Measurements from ENCODE around the gene KCNK16. TPM values are rescaled to one million over a fixed set of nuclear protein-coding genes. Genes with fewer than 3 reads are reported as not detected.
A peak's percentile ranks its signal among the peaks of the same experiment; 100 is the strongest.

Gene KCNK16
- total and polyA plus RNA-seq, 2 of the 13 experiments (the other 11 are each of a cell fraction or from before 2014, with no cell fraction given): not detected

- TF ChIP-seq REST (IDR thresholded peaks at IDR 0.05; ENCODE audit: borderline replicate concordance in 1 of 2, low read depth in 1 of 2, low read length in 2 of 2): no peak
- no peak for TF ChIP-seq ZNF20 (CRISPR knock-in tag; IDR thresholded peaks at IDR 0.05)
- no peak for TF ChIP-seq ZNF629 (CRISPR knock-in tag; conservative IDR thresholded peaks at IDR 0.05)
- no peak for TF ChIP-seq GMEB2 (CRISPR knock-in tag; IDR thresholded peaks at IDR 0.05; ENCODE audit: low read depth)
- TF ChIP-seq ZNF296 (CRISPR knock-in tag; conservative IDR thresholded peaks at IDR 0.05): no peak
- TF ChIP-seq MAX (IDR thresholded peaks at IDR 0.05): 0 out of 2 replicates have a peak, but pooled peaks have one; percentile 32
- peak; percentile 96 for TF ChIP-seq BHLHE40 (IDR thresholded peaks at IDR 0.05; ENCODE audit: low read length)
- TF ChIP-seq RBM22 (optimal IDR thresholded peaks at IDR 0.05; ENCODE audit: low read length): no peak
- TF ChIP-seq ZNF335 (CRISPR knock-in tag; IDR thresholded peaks at IDR 0.05): no peak
- TF ChIP-seq ZMAT5 (CRISPR knock-in tag; IDR thresholded peaks at IDR 0.05; ENCODE audit: borderline replicate concordance, low read depth): no peak
- TF ChIP-seq FOXP1 (IDR thresholded peaks at IDR 0.05): no peak
- peak; percentile 74 for TF ChIP-seq FOXP1 (CRISPR knock-in tag; IDR thresholded peaks at IDR 0.05)
- TF ChIP-seq JDP2 (CRISPR knock-in tag; IDR thresholded peaks at IDR 0.05; ENCODE audit: borderline replicate concordance): no peak
- TF ChIP-seq MYPOP (CRISPR knock-in tag; IDR thresholded peaks at IDR 0.05): no peak
- TF ChIP-seq PCBP2 (optimal IDR thresholded peaks at IDR 0.05; ENCODE audit: low read depth, low read length, poor library complexity, severe bottlenecking): no peak
- no peak for TF ChIP-seq GABPA (IDR thresholded peaks at IDR 0.05; ENCODE audit: low read depth, low read length)
- TF ChIP-seq GABPA (CRISPR knock-in tag; IDR thresholded peaks at IDR 0.05; ENCODE audit: low read depth): no peak
- no peak for TF ChIP-seq XBP1 (CRISPR knock-in tag; IDR thresholded peaks at IDR 0.05)
- no peak for TF ChIP-seq ZNF572 (CRISPR knock-in tag; IDR thresholded peaks at IDR 0.05)
- no peak for TF ChIP-seq ZFAT (CRISPR knock-in tag; conservative IDR thresholded peaks at IDR 0.05)
- TF ChIP-seq TFDP1 (CRISPR knock-in tag; IDR thresholded peaks at IDR 0.05; ENCODE audit: borderline replicate concordance): no peak
- TF ChIP-seq ZC3H13 (CRISPR knock-in tag; IDR thresholded peaks at IDR 0.05): no peak
- TF ChIP-seq KLF11 (CRISPR knock-in tag; IDR thresholded peaks at IDR 0.05): no peak
- TF ChIP-seq ZNF441 (CRISPR knock-in tag; IDR thresholded peaks at IDR 0.05; ENCODE audit: borderline replicate concordance): no peak
- no peak for TF ChIP-seq SP2 (CRISPR knock-in tag; IDR thresholded peaks at IDR 0.05)
These were observed 24.4 kb downstream of the KCNK16 start (continued) for GRCh38 chr6:39298061-39298460.

Measured in HepG2 (cell line).